NT2/D1 (cell line): ENCODE measurements around the gene TSR3.
A peak's percentile ranks its signal among the peaks of the same experiment; 100 is the strongest.

ENCODE experiments used
- DNase-seq: peaks from one replicate; pipeline ENCODE4 v3.0.0-alpha.2; 2011; ENCODE audit warnings: low read depth, low spot score
- H3K27me3 ChIP-seq: 2 replicates; pipeline ENCODE4 v1.6.0; 2011; ENCODE audit warnings: mild to moderate bottlenecking; ENCODE audit not compliant: insufficient read length, insufficient read depth
- H3K36me3 ChIP-seq: 2 replicates; pipeline ENCODE4 v1.6.1; 2011; ENCODE audit warnings: mild to moderate bottlenecking, low read length, mixed read lengths; ENCODE audit not compliant: insufficient read depth, insufficient read length
- H3K4me1 ChIP-seq: 2 replicates; pipeline ENCODE4 v1.5.1; 2011; ENCODE audit not compliant: insufficient read depth, insufficient read length
- H3K4me3 ChIP-seq: 2 replicates; pipeline ENCODE4 v1.5.1; 2011; ENCODE audit warnings: low read depth; ENCODE audit not compliant: insufficient read length
- H3K9ac ChIP-seq: 2 replicates; pipeline ENCODE4 v1.6.0; 2011; ENCODE audit warnings: low read depth; ENCODE audit not compliant: insufficient read length
- H3K9me3 ChIP-seq: 2 replicates; pipeline ENCODE4 v1.5.1; 2011; ENCODE audit warnings: mild to moderate bottlenecking, low read length; ENCODE audit not compliant: insufficient read depth
- SUZ12 ChIP-seq: IDR thresholded peaks from 2 replicates; pipeline ENCODE4 v1.6.1; 2011; ENCODE audit not compliant: insufficient read length, insufficient read depth; ENCODE audit errors: extremely low read depth
- YY1 ChIP-seq: IDR thresholded peaks from 2 replicates; pipeline ENCODE4 v1.6.1; 2011; ENCODE audit not compliant: insufficient read length, insufficient read depth
- ZNF274 ChIP-seq: IDR thresholded peaks from 2 replicates; pipeline ENCODE4 v1.6.1; 2011; ENCODE audit warnings: mild to moderate bottlenecking, low read depth, low read length

Gene TSR3

DNA sequence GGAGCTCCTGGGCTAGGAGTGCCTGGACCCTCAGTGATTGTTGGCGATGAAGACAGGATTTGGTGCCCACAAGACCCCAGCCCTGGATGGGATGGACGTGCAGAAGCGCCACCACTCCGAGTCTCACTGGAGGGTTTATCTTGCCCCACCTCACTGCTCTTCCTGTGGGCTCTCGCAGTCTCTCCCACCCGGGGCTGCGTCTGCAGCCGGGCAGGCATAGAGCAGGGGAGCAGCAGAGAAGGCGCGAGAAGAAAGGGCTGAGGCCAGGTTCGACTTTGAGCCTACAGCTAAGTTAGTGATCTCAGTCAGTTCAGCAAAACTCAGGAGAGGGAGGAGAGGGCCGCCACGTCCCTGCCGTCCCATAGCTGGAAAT, 35.7 kb downstream of the TSR3 start:
- H3K9ac ChIP-seq: no peak overlapping the region
- H3K4me3 ChIP-seq: no peak overlapping the region
- no peaks in the 10 kb centered on the region for H3K9me3 ChIP-seq
- H3K27me3 ChIP-seq: no peaks in the 10 kb centered on the region
- peaks cover 23% of the 10 kb centered on the region for H3K4me1 ChIP-seq
- peaks cover 100% of the 10 kb centered on the region for H3K36me3 ChIP-seq
- TF ChIP-seq ZNF274: no peak
- no peak for TF ChIP-seq YY1
- no peak for TF ChIP-seq SUZ12
- DNase-seq: no peak

DNA sequence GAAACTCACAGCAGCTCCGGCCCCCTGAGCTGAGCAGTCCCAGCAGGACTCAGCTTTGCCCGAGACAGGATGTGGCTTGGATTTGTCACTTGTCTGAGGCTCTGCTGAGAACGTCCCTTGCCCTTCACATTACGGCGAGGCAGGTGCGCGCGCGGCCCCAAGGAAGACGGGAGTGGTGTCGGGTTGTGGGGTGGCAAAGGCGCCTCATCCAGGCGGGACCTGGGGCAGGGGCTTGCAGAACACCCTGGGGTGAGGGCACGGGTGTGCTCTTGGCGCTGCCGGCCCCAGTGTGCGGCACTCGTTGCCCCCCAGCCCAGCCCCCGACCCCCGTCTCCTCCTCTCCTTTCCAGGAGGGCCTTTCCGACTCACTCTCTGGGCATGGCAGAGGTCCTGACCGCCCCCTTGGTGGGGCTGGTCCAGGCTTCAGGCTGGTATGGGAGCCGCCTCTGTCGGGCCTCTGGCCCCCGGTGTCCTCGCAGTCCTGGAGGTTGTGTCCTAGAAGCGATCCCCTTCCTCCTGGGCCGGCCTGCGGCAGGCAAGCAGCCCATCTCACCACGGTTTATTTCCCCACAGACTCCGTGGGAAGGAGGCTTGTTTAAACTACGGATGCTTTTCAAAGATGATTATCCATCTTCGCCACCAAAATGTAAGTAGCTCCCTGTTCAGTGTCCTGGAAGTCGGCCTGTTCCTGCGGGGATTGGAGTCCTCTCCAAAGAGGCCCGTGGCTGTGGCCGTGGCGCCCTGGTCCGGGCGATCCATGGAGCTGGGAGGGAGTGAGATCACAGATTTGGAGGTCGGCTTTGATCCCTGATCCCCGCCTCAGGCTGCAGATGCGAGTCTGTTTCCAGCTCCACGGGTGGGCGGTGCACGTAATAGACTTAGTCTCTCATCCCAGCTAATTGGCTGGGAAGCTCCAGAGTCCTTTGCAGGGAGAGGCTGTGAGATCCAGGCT, 36.3 kb downstream of the TSR3 start:
- Histone ChIP-seq H3K4me3 (no peak overlapping the region), H3K9me3 (no peaks in the 10 kb centered on the region), H3K27me3 (no peaks in the 10 kb centered on the region), H3K36me3 (peaks cover 99% of the 10 kb centered on the region), H3K4me1 (peaks cover 23% of the 10 kb centered on the region), H3K9ac (no peak overlapping the region)
- no peak for DNase-seq
- TF ChIP-seq YY1 (no peak), ZNF274 (no peak), SUZ12 (no peak)

DNA sequence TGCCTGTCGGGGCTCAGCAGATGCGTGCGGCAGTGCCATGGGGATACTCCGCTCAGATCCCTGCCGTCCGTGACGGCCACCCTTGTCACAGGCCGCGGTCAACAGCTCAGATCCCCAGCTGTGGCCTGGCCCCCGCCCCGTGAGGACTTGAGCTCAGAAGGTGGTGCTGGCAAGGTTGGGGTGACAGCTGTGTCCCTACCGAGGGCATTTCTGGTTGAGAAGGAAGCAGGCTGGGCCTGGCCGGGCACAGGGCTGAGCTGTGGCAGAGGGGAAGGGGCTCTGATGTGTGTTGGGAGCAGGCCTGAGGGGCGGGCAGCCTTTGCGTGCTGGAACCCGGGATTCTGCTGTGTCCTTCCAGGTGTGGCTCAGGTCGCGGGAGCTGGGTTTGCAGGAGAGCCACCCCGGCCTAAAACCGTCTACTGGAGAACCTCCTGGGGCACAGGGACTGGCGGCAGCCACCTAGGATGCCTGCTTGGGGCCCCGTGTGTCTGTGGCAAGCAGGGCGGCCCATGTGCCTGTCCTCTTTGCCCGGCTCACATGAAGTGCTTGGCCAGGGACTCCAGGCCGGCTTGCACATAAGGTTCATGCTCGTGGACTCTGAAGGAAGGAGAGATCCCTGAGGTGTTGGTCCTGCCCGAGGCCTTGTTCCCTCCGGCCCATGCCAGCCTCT, 37.1 kb downstream of the TSR3 start:
- no peak for DNase-seq
- H3K9ac ChIP-seq: peak overlapping the region; percentile 32
- peaks cover 23% of the 10 kb centered on the region for H3K4me1 ChIP-seq
- no peak for TF ChIP-seq YY1
- TF ChIP-seq ZNF274: no peak
- TF ChIP-seq SUZ12: no peak
- H3K27me3 ChIP-seq: no peaks in the 10 kb centered on the region
- no peak overlapping the region for H3K4me3 ChIP-seq
- H3K36me3 ChIP-seq: peaks cover 91% of the 10 kb centered on the region
- no peaks in the 10 kb centered on the region for H3K9me3 ChIP-seq

DNA sequence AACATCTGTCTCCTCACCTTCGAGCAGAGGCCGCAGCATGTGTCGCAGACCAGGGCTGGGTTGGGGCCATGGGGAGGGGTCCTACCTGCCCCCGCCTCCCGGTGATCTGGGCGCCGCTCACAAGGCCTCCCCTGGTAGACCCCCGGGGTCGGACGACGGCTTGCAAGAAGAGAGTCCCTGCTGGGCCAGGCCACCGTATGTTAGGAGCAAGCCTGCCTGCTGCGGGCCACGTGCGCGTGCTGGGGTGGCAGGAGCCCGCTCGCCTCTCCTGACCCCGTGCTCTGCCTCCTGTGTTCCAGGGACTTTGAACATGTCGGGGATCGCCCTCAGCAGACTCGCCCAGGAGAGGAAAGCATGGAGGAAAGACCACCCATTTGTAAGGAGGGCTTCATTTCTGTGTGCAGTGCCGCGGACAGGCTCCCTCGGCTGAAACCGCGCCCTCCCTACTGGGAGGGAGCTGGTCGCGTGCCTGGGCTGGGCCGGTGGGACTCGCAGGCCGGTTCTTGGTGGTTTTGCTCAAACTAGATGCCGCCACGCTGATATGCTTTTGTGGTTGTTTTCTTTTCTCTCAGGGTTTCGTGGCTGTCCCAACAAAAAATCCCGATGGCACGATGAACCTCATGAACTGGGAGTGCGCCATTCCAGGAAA, 37.8 kb downstream of the TSR3 start:
- TF ChIP-seq ZNF274 (no peak), SUZ12 (no peak), YY1 (no peak)
- no peak for DNase-seq
- Histone ChIP-seq H3K9me3 (no peaks in the 10 kb centered on the region), H3K4me3 (no peak overlapping the region), H3K27me3 (no peaks in the 10 kb centered on the region), H3K4me1 (peaks cover 20% of the 10 kb centered on the region), H3K36me3 (peaks cover 84% of the 10 kb centered on the region), H3K9ac (peak overlapping the region; percentile 32)

DNA sequence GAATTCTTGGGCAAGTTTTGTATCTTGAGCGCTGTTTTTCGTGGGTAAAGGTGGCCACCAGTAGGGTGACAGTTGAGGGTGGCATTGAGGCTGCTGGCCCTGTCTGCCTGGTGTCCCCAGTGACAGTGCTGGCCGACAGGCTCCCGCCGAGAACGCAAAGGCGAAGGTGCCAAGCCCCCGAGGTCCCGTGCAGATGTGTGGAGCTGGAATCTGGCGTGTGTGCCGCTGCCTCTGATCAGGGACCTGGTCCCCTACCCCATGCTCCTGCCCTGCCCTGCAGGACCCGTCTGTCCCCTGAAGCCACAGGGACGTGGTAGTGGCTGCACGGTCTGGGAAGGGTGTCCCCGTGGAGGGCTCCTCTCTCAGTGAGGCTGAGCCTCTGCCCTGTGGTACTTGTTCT, 38.8 kb downstream of the TSR3 start:
- no peaks in the 10 kb centered on the region for H3K9me3 ChIP-seq
- no peaks in the 10 kb centered on the region for H3K27me3 ChIP-seq
- peak overlapping the region; percentile 36 for H3K9ac ChIP-seq
- peaks cover 20% of the 10 kb centered on the region for H3K4me1 ChIP-seq
- no peak for DNase-seq
- H3K36me3 ChIP-seq: peaks cover 75% of the 10 kb centered on the region
- no peak overlapping the region for H3K4me3 ChIP-seq
- no peak for TF ChIP-seq SUZ12
- TF ChIP-seq ZNF274: no peak
- TF ChIP-seq YY1: no peak

DNA sequence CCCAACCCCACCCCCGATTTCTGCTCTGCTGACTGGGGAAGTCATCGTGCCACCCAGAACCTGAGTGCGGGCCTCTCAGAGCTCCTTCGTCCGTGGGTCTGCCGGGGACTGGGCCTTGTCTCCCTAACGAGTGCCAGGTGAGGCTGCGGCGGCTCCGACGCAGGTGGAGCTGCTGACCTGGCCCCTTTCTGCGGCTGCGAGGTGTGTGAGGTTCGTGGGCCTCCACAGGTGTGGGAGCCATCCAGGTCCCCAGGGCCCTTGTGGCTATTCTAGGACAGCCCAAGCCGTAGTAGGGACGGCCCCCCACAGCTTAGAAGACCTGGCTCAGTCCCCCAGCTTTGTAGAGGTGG, 39.2 kb downstream of the TSR3 start:
- DNase-seq: no peak

More for the DNA sequence above, 39.2 kb downstream of the TSR3 start:
- TF ChIP-seq YY1 (no peak), SUZ12 (no peak), ZNF274 (no peak)
- peaks cover 70% of the 10 kb centered on the region for H3K36me3 ChIP-seq
- H3K9me3 ChIP-seq: no peaks in the 10 kb centered on the region
- peaks cover 20% of the 10 kb centered on the region for H3K4me1 ChIP-seq
- H3K27me3 ChIP-seq: no peaks in the 10 kb centered on the region
- no peak overlapping the region for H3K4me3 ChIP-seq
- peak overlapping the region; percentile 61 for H3K9ac ChIP-seq
